Subcutaneous adipose tissue (tissue), 4 donors: ENCODE data around the gene MAML1. TPM values are rescaled to one million over a fixed set of nuclear protein-coding genes. Genes with fewer than 3 reads are reported as not detected.

ENCODE experiments used
- total RNA-seq, 4 donors: library from RNA; depleted of rRNA; stranded (reverse); fragments of >200 nt; gene quantifications; one replicate each; pipeline ENCODE4 v1.1.0, GENCODE V29; 2016
- TF ChIP-seq, protein P1 (sequence below): fragments of 450-650 bp; IDR thresholded peaks from one replicate; pipeline ENCODE4 v1.5.1; 2016; ENCODE audit warnings: low read depth, mild to moderate bottlenecking, control low read depth, antibody characterized with exemption, moderate library complexity

The MAML1 gene
- total RNA-seq, 4 donors from 2014 or later, result 16.0 to 22.4 (median 18.6) TPM

DNA sequence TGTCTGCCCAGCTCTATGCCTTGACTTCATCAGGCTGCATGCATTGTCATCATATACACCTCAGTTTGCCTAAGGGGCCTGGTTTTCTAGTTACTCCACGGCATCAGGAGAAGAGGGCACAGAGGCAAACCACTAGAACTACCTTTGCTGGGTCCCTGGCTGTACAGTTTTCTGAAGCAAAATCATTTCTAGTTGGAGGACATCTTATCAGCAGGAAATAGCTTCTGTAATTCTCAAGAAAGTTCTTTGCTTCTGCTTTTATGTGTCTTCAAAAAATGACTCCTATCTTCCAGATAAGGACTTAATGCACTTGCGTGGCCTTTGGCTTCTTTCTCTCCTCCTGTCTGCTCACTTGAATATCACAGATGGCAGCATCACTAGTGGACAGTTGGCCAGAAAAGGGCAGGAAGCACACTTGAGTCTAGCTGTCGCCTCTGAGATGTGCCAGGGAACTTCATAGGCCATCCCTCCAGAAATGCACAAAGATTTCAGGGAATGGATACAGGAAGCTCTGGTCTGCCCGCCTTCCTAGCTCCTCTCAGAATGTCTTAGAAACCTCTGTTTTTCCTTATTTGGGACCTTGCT lies 38.8 kb downstream of the MAML1 start:
- TF ChIP-seq, protein P1, sequence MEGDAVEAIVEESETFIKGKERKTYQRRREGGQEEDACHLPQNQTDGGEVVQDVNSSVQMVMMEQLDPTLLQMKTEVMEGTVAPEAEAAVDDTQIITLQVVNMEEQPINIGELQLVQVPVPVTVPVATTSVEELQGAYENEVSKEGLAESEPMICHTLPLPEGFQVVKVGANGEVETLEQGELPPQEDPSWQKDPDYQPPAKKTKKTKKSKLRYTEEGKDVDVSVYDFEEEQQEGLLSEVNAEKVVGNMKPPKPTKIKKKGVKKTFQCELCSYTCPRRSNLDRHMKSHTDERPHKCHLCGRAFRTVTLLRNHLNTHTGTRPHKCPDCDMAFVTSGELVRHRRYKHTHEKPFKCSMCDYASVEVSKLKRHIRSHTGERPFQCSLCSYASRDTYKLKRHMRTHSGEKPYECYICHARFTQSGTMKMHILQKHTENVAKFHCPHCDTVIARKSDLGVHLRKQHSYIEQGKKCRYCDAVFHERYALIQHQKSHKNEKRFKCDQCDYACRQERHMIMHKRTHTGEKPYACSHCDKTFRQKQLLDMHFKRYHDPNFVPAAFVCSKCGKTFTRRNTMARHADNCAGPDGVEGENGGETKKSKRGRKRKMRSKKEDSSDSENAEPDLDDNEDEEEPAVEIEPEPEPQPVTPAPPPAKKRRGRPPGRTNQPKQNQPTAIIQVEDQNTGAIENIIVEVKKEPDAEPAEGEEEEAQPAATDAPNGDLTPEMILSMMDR, result no peak

DNA sequence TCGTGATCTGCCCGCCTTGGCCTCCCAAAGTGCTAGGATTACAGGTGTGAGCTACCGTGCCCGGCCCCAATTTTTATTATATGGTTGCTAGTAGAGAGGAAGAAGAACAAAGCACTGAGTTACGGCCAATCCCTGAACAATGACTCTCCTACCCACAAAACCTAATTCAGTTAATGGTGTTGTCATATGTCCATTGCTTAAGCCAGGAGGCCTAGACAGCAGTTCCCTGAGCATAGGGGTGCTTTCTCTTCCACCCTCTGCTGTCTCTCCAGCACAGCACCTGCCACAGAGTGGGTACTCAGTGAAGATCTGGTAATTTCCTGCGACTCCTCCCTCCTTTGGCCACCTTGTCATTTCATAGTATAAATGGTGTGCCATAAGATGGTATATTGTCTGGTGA lies 39.7 kb downstream of the MAML1 start:
- TF ChIP-seq, protein P1, result no peak

DNA sequence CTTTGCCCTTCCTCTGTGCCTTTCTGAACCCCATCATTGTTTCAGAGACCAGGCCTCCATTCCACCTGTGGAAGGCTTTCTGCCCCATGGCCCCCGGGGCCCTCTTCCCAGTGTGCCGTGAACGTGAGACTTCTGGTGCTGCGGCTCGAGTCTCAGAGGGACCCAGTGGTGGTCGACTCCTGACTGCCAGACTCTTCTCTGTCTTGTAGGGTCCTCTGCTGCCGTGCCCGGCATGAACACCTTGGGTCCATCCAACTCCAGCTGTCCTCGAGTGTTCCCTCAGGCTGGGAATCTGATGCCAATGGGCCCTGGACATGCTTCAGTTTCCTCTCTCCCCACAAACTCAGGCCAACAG lies 41.0 kb downstream of the MAML1 start:
- TF ChIP-seq, protein P1, result no peak

DNA sequence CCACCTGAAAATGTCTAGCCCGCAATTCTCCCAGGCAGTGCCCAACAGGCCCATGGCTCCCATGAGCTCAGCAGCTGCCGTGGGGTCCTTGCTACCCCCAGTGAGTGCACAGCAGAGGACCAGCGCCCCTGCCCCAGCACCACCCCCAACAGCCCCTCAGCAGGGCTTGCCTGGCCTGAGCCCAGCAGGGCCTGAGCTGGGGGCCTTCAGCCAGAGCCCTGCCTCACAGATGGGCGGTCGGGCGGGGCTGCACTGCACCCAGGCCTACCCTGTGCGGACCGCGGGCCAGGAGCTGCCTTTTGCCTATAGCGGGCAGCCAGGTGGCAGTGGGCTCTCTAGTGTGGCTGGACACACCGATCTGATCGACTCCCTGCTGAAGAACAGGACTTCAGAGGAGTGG lies 41.8 kb downstream of the MAML1 start:
- TF ChIP-seq, protein P1, result no peak

DNA sequence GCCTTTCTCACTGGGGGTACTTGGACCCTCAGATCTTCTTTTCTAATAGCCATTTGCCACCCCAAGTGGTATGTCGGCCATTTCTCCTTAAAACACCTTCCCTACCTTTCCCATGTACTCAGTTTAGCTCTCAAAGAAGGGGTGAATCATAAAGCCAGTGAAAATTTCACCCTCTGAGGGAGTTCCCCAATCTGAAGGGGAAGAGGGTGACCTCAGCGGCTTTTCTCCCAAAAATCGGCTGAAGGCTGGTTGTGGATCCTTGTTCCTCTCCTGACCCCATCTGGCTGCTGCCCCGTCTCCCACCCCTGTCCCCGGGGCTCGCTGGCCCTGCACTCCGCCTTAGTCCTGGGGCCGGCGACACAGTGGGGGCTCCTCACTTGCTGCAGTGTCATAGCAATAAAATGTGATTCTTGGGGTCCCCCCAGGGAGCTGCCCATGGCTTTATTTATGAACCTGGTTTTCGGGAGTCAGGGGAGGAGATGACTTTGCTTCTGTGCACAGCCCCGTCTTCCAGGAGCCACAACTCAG lies 43.9 kb downstream of the MAML1 start:
- TF ChIP-seq, protein P1, result no peak

DNA sequence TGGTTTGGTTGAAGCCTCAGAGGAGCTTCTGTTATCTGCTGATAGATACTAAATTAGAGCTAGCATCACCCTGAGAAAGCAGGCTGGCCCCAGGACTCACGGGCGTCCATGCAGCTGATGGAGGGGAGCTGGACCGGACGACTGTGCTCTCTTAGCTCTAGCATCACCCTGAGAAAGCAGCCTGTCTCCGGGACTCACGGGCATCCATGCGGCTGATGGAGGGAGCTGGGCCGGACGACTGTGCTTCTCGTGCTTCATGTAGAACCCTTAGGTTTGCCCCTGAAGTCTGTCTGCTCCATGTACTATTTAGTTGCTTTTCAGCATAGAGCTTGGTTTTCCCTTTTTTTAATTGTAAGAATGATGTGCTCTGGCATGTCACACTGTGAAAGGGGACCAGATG lies 44.8 kb downstream of the MAML1 start:
- TF ChIP-seq, protein P1, result no peak

DNA sequence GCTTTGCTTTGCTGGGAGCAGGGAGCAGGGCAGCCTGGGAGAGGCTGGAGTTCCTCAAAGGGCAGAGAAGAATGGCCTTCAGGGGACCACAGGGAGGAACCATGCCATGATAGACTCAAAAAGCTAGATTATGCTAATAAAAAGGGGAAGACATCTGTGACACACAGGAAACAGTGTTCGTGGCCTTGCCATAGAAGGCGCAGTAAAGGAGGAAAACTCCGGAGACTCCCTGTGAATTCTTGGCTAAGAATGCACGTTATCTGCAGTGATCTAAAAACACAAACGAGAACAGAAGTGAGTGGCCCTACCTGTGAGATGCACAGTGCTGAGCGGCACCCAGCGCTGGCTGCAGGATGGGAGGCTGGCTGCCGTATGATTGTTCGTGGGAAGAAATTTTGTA lies 45.3 kb downstream of the MAML1 start:
- TF ChIP-seq, protein P1, result no peak
